Activated naive CD4-positive, alpha-beta T cell treated with anti-CD3 and anti-CD28 coated beads, Interleukin-2, amount 50 U/mL, for 72 hours (primary cell): ENCODE measurements around the gene DPCD. TPM values are rescaled to one million over a fixed set of nuclear protein-coding genes. Genes with fewer than 3 reads are reported as not detected.

Experiments used
- ATAC-seq, 2 donors: fragments of 150-1000 bp; cut with Tn5 transposase; 2 replicates each; pipeline ENCODE4 v1.10.0; 2021; ENCODE audit warnings: mild to moderate bottlenecking in 2 of 2, moderate library complexity in 2 of 2
- DNase-seq, 2 donors: peaks; one replicate each; pipeline ENCODE4 v3.0.0; 2021 to 2022; ENCODE audit warnings: low spot score in 2 of 2
- H3K27ac Mint-ChIP-seq, 2 donors: one replicate each; pipeline ENCODE4 v1.8.0; 2022; ENCODE audit warnings: mild to moderate bottlenecking in 2 of 2, mixed read lengths in 2 of 2
- H3K36me3 Mint-ChIP-seq, 2 donors: one replicate each; pipeline ENCODE4 v1.8.0; 2022; ENCODE audit warnings: mixed read lengths in 2 of 2
- H3K9me3 Mint-ChIP-seq, 2 donors: one replicate each; pipeline ENCODE4 v1.8.0; 2022; ENCODE audit warnings: mixed read lengths in 2 of 2
- total RNA-seq, 2 donors: library from RNA; stranded (reverse); gene quantifications; one replicate each; pipeline ENCODE4 v1.2.3, GENCODE V29; 2022

DPCD gene
- total RNA-seq, 2 donors from 2014 or later: 3.1 to 23.9 TPM

DNA sequence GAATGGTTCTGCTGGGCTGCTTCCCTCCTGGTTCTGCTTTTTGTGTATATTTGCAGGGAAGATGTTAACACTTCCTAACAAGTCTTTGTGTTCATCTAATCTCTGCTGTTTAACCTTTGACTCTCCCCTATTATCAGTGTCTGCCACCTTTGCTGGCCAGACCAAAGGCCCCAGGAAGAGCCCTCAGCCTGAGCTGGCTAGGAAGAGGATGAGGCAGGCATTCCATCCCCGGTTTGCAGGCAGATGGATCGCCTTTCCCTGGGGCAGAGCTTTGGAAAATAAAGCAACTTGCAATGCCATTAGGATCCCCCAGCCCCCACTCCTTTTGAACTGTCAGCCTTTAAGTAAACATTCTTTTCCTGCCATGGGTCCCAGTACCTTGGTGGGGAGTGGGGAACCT lies 19.0 kb downstream of the DPCD start:
- Mint-ChIP-seq H3K36me3 (no peaks in the 10 kb centered on the region), H3K27ac (no peak overlapping the region), H3K9me3 (no peaks in the 10 kb centered on the region)
- DNase-seq: no peak
- no peak for ATAC-seq

DNA sequence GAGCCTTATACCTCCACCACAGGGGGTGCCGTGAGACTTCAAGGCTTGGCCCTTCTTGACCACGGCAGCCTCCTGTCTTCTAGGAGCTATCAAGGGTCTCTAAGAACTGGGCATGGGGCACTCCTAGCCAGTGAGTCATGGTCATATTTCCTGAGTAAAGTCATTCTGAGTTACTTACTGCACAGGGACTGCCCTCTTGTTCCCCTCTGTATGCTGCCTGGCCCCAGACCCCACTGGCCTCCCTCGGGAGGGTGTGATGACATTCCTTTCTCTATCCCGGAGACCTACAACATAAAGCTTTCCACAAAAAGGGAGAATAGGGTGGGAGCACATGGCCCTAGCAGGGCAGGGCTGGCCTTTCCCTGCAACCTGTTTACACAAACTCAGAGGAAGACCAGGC lies 21.4 kb downstream of the DPCD start:
- Mint-ChIP-seq H3K27ac (peak overlapping the region; percentile 11 to 54), H3K9me3 (no peaks in the 10 kb centered on the region), H3K36me3 (no peaks in the 10 kb centered on the region)
- ATAC-seq (no peak), DNase-seq (no peak)

DNA sequence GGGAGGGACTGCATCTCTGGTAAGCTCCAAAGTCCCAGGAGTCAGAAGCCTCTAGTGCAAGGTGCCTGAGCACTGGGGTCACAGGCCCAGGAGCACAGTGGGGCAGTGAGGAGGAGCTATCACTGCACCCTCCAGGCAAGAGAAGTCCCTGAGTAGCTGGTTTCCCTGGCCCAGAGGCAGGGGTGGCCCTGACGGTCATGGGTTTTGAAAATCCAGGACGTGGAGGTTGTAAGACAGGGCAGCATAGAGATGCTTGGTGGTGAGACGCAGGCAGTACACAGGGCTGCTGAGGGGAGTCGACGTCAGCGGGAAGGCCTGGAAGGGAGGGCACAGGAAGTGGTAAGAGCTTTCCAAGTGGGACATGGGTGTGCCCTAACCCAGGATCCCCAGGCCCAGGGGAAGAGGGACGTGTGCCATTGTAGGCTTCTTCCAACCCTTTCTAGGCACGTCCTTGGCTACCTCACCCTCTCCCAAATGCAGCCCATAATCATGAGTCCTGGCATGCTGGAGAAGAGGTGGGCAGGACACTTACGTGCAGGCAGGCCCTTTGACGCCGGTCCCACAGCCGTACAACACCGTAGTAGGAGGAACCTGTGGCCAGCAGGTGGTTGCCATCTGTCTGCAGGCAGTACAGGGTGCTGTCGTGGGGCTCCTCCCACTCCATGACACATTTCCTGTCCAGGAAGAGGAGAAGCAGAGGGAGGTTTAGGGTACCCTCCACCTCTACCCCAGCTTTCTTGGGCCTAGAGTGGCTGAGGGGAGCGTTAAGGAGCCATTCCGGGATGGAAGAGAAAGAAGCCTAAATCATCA lies 23.2 kb downstream of the DPCD start:
- H3K36me3 Mint-ChIP-seq: no peaks in the 10 kb centered on the region

DNA sequence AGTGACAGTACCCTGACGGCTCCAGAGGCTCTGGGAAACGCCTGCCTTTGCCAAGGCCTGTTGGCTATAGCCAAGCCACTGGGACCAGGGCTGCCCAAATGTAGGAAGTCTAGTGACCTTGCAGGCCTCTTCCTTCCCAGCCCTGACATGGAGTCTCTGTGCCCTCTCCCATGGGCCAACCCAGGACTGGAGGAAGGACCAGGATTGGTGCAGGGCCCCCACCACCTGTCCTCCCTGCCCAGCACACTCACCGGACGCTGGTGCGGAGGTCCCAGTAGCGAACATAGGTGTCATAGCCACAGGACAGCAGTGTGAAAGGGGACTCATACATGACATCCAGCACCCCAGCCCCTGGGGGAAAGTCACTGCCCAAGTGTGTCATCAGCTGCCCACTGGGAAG lies 24.0 kb downstream of the DPCD start:
- Mint-ChIP-seq H3K36me3 (no peaks in the 10 kb centered on the region), H3K27ac (peak overlapping the region; percentile 78 to 96)

More for the DNA sequence above, 23.2 kb downstream of the DPCD start:
- ATAC-seq: peak; percentile 62 to 68
- DNase-seq: no peak
- H3K9me3 Mint-ChIP-seq: no peaks in the 10 kb centered on the region
- H3K27ac Mint-ChIP-seq: peak overlapping the region; percentile 78 to 96

DNA sequence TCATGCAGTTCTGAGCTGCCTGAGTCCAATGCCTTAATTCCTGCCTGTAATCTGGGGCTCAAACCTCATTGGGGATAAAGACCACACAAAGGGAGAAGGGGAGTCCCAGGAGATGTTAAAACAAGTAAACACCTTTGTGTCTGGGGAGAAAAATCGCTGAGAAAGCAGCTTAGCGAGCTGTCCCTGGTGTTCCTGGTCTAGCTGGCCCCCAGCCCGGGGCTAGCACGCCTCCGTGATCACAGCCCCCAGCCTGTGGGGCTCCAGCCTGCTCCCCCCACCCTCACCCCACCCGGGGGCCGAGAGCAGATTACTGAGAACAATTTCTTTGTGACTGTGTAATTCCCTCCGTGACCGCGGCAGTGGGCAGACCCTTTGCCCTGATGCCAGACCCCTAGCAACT lies 24.8 kb downstream of the DPCD start:
- no peak for ATAC-seq
- DNase-seq: no peak
- Mint-ChIP-seq H3K9me3 (no peaks in the 10 kb centered on the region), H3K36me3 (no peaks in the 10 kb centered on the region), H3K27ac (no peak overlapping the region)

More for the DNA sequence above, 24.0 kb downstream of the DPCD start:
- no peaks in the 10 kb centered on the region for H3K9me3 Mint-ChIP-seq
- ATAC-seq (peak in 1 of 2 donors; percentile 6), DNase-seq (no peak)

DNA sequence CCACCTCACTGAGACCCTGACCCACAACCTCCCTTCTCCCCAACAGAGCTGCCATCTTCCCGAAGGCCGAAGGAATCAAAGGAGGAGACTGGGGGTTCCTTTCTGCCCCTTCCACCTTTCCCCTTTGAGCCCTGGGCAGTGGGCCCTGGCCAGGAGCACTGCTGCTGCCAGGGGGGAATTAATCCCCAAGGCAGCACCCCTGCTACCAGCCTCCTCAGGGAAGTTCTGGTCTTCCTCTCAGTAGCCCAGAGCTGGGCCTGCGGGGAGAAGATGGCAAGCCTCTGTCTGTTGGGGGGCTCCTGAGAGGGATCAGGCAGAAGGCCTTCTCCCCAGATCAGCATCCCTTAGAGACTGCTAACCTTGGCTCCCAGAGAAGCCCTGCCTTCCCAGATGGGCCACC lies 25.5 kb downstream of the DPCD start:
- Mint-ChIP-seq H3K27ac (peak overlapping the region; percentile 55 to 70), H3K9me3 (no peaks in the 10 kb centered on the region), H3K36me3 (no peaks in the 10 kb centered on the region)
- no peak for ATAC-seq
- DNase-seq: no peak

DNA sequence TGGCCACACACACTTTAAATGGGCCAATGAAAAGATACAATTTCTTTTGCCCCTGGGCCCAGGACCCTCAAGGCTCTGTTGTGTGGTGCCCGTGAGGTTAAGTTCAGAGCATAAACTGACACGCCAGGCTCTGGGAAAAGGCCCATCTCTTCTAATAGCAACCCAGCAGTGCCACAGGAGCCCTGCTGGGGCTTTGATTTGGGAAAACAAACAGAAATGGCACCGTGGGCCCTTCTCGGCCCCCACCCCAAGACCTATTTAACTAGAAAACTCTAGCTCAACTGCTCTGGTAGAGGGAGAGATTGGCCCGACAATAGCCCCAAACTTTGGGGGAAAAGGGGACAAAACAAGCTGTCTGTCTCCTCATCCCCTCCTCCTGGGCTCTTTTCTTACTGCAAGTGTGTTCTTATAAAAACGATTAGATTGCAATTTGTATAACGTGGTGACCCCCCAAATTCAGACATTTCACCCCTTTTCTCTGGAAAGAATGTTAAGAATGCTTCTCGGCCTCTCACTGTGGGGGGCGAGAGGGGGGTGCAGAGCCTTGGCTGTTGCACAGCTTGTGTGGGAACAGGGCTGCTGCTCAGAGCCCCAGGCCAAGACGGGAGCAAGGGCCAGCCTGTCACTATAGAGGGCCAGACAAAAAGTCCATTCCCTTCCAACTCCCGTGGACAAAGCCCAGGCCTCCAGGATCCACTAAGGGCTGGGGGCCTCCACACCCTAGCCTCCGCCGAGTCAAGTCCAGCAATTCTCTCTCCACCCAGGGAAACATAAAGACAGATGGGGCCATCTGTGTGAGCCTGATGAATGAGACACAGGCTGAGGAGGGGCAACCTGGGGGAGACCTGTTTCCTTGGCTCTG lies 26.8 kb downstream of the DPCD start:
- ATAC-seq (no peak), DNase-seq (no peak)
- Mint-ChIP-seq H3K36me3 (no peaks in the 10 kb centered on the region), H3K27ac (peak overlapping the region; percentile 36 to 70), H3K9me3 (no peaks in the 10 kb centered on the region)

DNA sequence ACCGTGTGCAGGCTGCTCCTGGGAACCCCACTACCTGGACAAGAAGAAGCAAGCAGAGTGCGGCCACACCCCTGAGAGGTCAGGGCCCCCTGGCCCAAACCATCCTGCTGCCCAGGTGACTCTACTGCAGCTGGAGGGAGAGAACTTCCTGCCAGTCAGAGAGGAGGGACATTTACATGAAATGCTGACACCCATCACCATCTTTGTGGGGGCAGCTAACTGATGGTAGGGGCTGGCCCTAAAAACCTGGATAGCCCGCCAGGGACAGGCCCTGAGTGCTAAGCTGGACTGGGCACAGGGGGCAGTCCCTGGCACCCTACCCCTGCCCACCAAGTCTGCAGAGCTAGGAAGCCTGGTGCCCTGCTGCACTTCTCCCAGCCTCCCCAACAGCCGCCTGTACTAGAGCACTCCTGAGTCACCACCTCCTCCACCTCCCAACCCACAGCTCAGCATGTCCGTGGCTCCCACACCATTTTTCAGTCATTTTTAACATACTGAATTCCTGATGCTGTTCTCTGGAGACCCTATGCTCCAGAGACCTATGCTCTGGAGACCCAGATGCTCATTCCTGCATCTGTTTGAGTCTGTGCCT lies 27.5 kb downstream of the DPCD start:
- Mint-ChIP-seq H3K36me3 (no peaks in the 10 kb centered on the region), H3K9me3 (no peaks in the 10 kb centered on the region), H3K27ac (peak overlapping the region; percentile 19 to 86)
- ATAC-seq: no peak
- no peak for DNase-seq

DNA sequence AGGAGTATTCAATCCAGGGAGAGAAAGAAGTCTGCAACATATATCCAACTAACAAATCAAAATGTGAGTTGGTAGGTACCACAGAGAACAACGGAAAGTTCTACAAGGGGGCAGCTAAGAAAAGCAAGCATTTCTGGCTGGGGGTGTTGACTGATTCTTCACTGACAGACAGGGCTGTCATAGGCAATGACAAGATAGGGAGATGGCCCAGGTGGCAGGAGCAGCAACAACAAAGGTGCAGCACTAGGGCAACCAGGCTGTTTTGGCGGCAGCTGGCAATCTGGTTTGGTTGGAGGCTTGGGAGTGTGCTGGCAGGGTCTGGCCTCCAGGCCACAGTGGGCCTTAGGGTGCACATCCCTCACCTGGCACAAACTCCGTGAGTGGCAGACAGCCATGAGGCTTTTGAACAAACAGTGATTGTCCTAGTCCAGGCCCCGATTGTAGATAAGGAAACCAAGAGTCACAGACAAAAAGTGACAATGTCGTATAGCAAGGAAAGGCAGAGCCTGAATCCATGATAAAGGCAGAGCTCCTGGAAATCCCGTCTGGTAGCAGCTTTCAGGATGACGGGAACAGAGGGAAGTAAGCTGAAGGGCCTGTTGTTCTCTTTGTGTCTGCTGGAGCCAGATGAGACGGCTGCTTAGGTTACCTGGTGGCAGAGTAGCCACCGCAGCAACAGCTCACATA lies 28.4 kb downstream of the DPCD start:
- Mint-ChIP-seq H3K9me3 (no peaks in the 10 kb centered on the region), H3K36me3 (no peaks in the 10 kb centered on the region), H3K27ac (peak overlapping the region; percentile 19 to 57)
- no peak for DNase-seq
- ATAC-seq: no peak

DNA sequence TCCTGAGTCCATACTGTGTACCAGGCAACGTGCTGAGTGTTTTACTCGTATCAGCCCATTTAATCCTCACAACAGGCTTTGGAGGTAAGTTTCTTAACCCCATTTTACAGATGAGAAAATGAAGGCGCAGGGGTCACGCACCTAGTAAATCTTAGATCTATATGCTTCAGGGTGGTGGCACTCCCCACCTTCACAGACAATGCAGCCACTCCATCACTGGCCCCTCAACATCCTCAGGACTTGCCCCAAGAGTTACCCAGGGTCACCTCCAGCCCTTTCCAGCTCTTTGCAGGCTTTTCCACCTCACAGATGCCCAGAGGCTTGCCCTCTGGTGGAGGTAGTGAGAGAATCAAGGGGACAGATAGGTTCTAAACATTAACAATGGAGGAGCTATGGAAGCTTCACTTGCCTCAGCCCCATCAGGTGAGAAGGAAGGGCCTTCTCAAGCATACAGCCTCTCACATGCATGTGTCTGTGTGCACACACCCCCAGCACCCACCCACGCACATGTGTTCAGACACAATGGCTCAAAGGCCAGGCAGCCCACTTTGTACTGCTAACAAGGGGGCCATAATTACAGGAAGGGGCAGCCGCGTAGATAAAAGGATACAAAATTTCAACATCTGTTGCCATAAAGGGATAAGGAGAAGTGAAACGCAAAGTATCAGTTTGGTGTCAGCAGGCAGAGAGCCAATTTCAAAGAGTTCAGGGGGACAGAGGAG lies 29.1 kb downstream of the DPCD start:
- ATAC-seq (no peak), DNase-seq (no peak)
- H3K36me3 Mint-ChIP-seq: no peaks in the 10 kb centered on the region
- peak overlapping the region; percentile 0 to 71 for H3K27ac Mint-ChIP-seq
- H3K9me3 Mint-ChIP-seq: no peaks in the 10 kb centered on the region

DNA sequence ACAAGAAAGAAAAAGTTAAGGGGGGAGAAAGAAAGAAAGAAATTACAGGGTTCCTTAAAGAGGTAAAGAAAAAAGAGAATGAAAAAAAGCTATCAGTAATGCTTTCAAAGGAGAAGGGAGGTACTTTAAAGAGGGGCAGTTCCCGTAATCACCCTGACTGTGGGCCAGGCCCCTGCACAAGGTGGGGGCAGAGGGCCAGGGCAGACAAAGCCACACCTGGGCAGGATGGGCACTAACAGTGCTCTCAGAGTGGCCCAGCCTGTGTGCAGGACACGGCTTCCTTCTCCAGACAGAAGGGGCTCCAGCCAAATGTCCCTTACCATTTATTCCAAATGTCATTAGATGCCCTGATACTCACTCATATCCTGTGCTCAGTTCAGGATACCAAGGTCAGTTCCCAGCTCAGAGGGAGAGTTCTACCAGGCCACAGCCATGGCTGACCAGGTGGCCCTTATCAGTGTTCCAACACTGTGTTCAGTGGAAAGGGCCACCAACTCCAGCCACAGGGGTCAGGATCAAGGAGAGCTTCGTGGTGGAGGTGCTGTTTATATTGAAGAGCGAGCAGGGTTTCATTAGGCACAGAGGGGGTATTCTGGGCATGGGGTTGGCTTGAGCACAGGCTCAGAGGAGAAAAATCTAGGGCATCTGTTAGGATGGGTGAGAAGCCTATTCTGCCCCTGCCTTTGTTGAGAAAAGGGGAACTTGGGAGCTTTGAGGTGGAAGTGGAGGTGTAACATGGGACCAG lies 29.9 kb downstream of the DPCD start:
- Mint-ChIP-seq H3K27ac (peak overlapping the region; percentile 0 to 71), H3K36me3 (no peaks in the 10 kb centered on the region), H3K9me3 (no peaks in the 10 kb centered on the region)
- no peak for DNase-seq
- ATAC-seq: no peak

DNA sequence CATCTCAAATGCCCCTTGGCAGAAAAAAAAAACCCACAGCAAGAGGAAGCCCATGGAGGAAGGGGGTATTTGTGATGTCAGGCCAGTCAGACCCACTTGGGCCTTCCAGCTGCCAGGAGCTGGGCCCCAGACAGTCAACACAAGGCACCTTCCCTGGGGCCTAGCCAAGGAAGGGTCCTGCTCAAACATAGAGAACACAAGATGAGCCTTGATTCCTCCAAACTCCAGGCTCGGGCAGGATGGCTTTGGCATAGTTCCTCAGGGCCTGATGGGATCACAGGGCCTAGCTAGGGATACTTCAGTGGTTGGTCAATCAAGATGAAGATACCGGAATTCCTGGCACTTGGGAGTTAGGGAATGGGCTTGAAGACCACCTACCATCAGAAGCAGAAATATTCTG lies 30.8 kb downstream of the DPCD start:
- Mint-ChIP-seq H3K36me3 (no peaks in the 10 kb centered on the region), H3K27ac (peak overlapping the region; percentile 40 to 71), H3K9me3 (no peaks in the 10 kb centered on the region)
- ATAC-seq (no peak), DNase-seq (no peak)

DNA sequence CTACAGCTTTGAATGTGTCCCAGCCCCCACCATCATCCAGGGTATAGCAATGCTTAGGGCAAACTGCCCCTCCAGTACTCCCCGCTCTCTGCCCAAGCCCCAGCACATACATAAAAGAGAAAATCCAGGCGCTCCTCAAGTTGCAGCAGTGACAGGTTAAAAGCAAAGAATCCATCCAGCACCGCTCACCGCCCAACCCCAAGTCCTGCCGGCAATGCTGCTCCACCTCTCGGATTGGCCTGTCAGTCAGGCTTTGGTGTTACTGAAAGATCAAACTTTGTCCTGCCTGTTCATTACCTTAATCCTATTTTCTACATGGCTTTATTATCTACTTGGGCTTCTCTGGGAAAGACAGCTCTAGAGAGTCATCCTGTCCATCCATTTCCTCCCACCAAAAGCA lies 31.9 kb downstream of the DPCD start:
- Mint-ChIP-seq H3K27ac (peak overlapping the region; percentile 62 to 85), H3K9me3 (no peaks in the 10 kb centered on the region), H3K36me3 (no peaks in the 10 kb centered on the region)
- DNase-seq (no peak), ATAC-seq (no peak)

DNA sequence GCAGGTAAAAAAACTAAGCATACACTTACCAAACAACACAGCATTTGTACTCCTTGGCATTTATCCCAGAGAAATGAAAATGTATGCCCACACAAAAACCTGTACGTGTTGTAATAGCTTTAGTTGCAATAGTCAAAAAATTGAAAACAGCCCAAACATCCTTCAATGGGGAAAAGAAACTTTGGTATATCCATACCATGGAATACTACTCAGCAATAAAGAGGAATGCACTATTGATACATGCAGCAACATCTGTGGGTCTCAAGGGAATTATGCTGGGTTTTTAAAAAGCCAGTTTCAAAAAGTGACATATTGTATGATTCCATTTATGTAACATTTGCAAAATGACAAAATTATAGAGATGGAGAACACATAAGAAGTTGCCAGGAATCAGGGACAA lies 35.4 kb downstream of the DPCD start:
- H3K36me3 Mint-ChIP-seq: peaks cover 0 to 6% of the 10 kb centered on the region in 2 donors
- H3K9me3 Mint-ChIP-seq: no peaks in the 10 kb centered on the region
- ATAC-seq: no peak
- no peak overlapping the region for H3K27ac Mint-ChIP-seq
- no peak for DNase-seq

DNA sequence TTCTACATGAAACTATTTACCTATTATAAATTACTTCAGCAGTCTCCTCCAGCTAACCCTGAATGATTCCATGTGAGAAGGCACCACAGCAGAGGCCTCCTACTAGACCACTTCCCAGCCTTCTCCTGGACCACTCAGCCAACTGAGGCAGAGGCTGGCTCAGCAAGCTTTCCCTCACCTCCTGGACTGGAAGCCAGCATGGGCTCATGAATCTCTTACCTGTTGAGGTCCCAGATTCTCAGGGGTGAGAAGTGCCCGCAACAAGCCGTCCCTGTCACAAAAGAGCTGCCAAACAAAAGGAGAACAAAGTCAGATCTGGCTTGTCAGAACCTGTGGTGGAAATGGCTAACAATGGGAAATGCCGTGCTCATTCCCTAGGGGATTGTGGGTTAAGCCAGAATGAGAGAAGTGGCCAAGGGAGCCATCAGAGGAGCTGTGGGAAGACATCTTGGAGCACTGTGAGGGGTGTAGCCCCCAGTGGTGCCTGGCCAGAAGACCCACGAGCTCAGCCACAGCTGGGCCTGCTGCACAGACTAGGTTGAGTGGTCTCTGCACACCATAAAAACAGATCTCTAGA lies 36.5 kb downstream of the DPCD start:
- H3K27ac Mint-ChIP-seq: peak overlapping the region; percentile 74 to 88
- no peaks in the 10 kb centered on the region for H3K9me3 Mint-ChIP-seq
- DNase-seq: no peak
- no peak for ATAC-seq
- H3K36me3 Mint-ChIP-seq: peaks cover 0 to 6% of the 10 kb centered on the region in 2 donors
